ENCODE data around the gene PRAMEF5.
"Not testable (repeated sequence)": the region's sequence is repeated elsewhere in the genome, so short reads cannot be mapped to it uniquely, and the experiment has no call there.

Gene PRAMEF5

GRCh38 chr1:13279617-13280016, 25.6 kb downstream of the PRAMEF5 start:
- DNase-seq = not testable (repeated sequence)

GRCh38 chr1:13285037-13285436, 31.0 kb downstream of the PRAMEF5 start, which contains the start of gene PRAMEF8:
PRAMEF8 (minus strand) TSS chr1:13285137; CDS start chr1:13284091, 1,046 bp downstream.
- not testable (repeated sequence) for DNase-seq

GRCh38 chr1:13289030-13289429, 35.0 kb downstream of the PRAMEF5 start:
- DNase-seq = not testable (repeated sequence)

- DNase-seq = not testable (repeated sequence)
Measured at GRCh38 chr1:13297216-13297931, 43.4 kb downstream of the PRAMEF5 start.

GRCh38 chr1:13298699-13299098, 44.7 kb downstream of the PRAMEF5 start:
- not testable (repeated sequence) for DNase-seq

- not testable (repeated sequence) for DNase-seq
Measured at GRCh38 chr1:13302197-13302596, 48.2 kb downstream of the PRAMEF5 start.

- not testable (repeated sequence) for DNase-seq
Measured at GRCh38 chr1:13303239-13303638, 49.2 kb downstream of the PRAMEF5 start, which contains the start of gene PRAMEF33. PRAMEF33 (plus strand) TSS chr1:13303539; CDS start chr1:13305955, 2,416 bp downstream.

Data from activated naive CD4-positive, alpha-beta T cell treated with Interleukin-2 at 50 U/mL for 16 hours (primary cell).